Heart left ventricle (tissue), 13 donors: Measurements from ENCODE around the gene ICAM5.

Experiments used
- POLR2A ChIP-seq, 2 donors: fragments of 450-650 bp; IDR thresholded peaks; one replicate each; pipeline ENCODE4 v1.6.1; 2017; ENCODE audit warnings: antibody characterized with exemption in 2 of 2, mild to moderate bottlenecking in 2 of 2, moderate library complexity in 2 of 2
- TF ChIP-seq, protein P1 (sequence below), 12 donors: fragments of 200-600 bp; sonication (generic) in 4 of 12; IDR thresholded peaks; one replicate each; pipeline versions ENCODE4 v1.5.0 to v1.8.0; 2018 to 2022; ENCODE audit warnings: antibody characterized with exemption in 12 of 12, mild to moderate bottlenecking in 5 of 12
- donor health status: ischemic (EF 13 %, LVEDD 7.1; RV severe dilation, severe dysfunction).
- donor health status: DM: no; HTN: yes; CAD: no.
- donor health status: DM: no; HTN: no; CAD: no.
- donor health status: ischemic (EF 25% LVEDD 6.9; RV normal size, moderate dysfunction).
- donor health status: ischemic (EF 25% LVEDD 5.7; RV mildly dilated, moderate dysfunction).
- donor health status: ischemic (EF 35%, LVEDD 5.7; RV mildly dilated, moderate dysfunction).
- donor health status: nonischemic (EF 11% LVEDD 7.7; RV severe dilation, severe dysfunction).
- donor health status: DM: yes; HTN: yes; CAD: no.
- donor health status: PGD.
- donor health status: ischemic (EF 29% LVEDD 5.4; RV normal size, mild dysfunction).
- donor health status: nonischemic (EF 23%, LVEDD 6.1; RV moderate dilation, normal function).

DNA sequence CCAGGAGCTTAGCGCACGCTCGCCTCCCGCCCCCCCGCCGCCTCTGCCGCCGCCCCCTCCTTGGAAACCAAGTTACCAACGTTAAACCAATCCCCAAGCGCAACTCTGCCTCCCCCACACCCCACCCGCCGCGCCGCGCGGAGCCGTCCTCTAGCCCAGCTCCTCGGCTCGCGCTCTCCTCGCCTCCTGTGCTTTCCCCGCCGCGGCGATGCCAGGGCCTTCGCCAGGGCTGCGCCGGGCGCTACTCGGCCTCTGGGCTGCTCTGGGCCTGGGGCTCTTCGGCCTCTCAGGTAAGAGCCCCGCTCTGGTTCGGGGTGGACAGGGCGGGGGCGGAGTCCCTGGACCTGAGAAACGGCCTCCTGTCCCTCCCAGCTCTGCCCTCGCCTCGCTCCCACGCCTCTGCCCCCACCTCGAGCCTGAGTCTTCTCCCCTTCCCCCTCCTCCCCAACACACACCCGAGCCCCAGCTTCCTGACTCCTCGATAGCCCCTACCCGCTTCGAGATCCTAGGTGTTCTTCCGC is at the start of gene ICAM5:
- TF ChIP-seq, protein P1, sequence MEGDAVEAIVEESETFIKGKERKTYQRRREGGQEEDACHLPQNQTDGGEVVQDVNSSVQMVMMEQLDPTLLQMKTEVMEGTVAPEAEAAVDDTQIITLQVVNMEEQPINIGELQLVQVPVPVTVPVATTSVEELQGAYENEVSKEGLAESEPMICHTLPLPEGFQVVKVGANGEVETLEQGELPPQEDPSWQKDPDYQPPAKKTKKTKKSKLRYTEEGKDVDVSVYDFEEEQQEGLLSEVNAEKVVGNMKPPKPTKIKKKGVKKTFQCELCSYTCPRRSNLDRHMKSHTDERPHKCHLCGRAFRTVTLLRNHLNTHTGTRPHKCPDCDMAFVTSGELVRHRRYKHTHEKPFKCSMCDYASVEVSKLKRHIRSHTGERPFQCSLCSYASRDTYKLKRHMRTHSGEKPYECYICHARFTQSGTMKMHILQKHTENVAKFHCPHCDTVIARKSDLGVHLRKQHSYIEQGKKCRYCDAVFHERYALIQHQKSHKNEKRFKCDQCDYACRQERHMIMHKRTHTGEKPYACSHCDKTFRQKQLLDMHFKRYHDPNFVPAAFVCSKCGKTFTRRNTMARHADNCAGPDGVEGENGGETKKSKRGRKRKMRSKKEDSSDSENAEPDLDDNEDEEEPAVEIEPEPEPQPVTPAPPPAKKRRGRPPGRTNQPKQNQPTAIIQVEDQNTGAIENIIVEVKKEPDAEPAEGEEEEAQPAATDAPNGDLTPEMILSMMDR (IDR thresholded peaks at IDR 0.05): no peak
- TF ChIP-seq POLR2A (IDR thresholded peaks at IDR 0.05): no peak
